GM18526 (cell line): Measurements from ENCODE around the gene IFT52.

ENCODE experiments used
- POLR2A ChIP-seq: IDR thresholded peaks from 3 replicates; pipeline ENCODE4 v1.6.1; 2011; ENCODE audit not compliant: insufficient read length; ENCODE audit errors: extremely low read depth

Gene IFT52

DNA sequence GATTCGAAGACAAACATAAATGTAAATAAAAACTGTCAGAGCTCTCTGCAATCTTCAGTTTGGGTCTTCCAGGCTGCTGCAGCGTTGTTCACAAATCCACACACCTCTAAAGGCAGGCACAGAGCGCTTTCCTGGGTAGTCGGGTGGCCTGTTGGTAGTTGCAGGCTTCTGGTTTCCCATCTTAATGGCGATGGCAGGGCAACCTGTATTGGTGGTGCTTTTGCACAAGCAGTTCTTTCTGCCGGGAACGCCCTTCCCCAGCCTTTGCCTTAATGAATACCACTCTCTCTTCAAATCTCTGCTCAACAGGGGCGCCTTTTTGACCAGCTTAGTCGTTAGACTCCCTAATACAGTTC is 723 bp upstream of the IFT52 start:
- TF ChIP-seq POLR2A, result no peak

- no peak for TF ChIP-seq POLR2A
Observed at GRCh38 chr20:43603124-43603523, 12.4 kb downstream of the IFT52 start.

DNA sequence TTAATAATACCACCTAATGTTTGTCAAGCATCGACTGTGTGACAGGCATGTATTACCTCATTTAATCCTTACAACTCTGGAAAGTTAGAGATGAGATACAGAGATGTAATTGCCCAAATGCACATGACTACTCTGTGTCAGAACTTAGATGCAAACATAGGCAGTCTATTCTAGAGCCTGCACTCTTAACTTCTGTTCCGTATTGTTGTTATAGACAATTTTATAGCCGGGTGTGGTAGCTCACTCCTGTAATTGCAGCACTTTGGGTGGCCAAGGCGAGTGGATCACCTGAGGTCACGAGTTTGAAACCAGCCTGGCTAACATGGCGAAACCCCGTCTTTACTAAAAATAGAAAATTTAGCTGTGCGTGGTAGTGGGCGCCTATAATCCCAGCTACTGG is 15.0 kb downstream of the IFT52 start:
- TF ChIP-seq POLR2A, result no peak

- TF ChIP-seq POLR2A, result no peak
Observed at GRCh38 chr20:43631598-43631997, 40.9 kb downstream of the IFT52 start.

DNA sequence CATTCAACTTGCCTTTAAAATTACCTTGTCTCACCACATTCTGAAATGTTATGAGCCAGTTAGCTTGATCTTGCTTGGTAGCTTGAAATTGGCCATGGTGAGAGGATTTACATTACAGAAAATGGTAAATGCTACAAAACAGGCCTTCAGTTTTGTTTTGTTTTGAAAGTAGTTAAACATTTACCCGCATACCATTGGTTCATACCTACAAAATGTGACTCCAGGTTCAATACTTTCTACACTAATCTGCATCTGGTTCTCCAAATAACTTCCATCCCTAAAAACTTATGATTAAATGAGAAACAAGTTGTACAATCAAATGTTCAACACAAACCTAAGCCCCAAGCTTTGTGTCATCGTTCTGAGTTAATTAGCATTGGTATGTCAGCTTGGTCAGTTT is 45.7 kb downstream of the IFT52 start:
- TF ChIP-seq POLR2A, result no peak

DNA sequence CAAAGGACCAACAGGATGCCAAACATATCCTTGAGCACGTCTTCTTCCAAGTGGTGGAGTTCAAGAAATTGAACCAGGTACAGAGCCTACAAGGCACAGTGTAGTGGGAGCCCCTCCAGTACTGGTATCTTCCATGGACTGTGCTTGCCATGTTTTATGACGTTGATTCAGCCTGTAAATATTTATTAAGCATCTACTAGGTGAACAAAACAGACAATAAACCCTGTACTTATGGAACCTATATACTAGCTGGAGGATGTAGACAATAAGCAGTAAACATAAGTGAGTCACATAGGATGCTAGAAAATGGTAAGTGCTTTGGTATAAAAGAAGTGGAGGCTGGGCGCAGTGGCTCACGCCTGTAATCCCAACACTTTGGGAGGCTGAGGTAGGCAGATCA is 51.8 kb downstream of the IFT52 start:
- TF ChIP-seq POLR2A, result no peak

DNA sequence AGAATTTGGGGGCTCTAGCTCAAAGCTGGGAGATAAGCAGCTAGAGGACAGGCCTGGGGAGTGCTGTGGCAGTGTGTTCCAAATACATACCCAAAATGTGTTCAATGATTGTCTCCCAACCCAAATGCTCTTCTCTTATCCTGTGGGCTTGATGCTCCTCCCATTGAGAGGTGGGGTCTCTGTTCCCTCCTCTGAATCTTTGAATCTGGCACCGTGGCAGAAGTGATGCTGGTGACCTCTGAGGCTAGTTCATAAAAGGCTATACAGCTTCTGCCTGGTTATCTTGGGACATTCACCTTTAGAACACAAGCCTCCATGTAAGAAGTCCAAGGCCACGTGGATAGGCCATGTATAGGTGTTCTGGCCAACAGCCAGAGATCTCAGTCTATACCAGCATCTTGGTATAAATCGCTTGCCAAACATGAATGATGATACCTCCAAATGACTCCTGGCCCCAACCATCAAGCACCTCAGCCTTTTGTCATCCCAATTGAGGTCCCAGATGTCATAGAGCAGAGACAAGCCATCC is 60.3 kb downstream of the IFT52 start:
- no peak for TF ChIP-seq POLR2A

- TF ChIP-seq POLR2A, result no peak
Observed at GRCh38 chr20:43653966-43654365, 63.2 kb downstream of the IFT52 start.

- no peak for TF ChIP-seq POLR2A
Observed at GRCh38 chr20:43655937-43656336, 65.2 kb downstream of the IFT52 start.

GRCh38 chr20:43658069-43658722 is 67.5 kb downstream of the IFT52 start:
- TF ChIP-seq POLR2A, result no peak

GRCh38 chr20:43658723-43659419 is 68.1 kb downstream of the IFT52 start:
- no peak for TF ChIP-seq POLR2A

GRCh38 chr20:43662943-43663655 is 72.4 kb downstream of the IFT52 start:
- no peak for TF ChIP-seq POLR2A

DNA sequence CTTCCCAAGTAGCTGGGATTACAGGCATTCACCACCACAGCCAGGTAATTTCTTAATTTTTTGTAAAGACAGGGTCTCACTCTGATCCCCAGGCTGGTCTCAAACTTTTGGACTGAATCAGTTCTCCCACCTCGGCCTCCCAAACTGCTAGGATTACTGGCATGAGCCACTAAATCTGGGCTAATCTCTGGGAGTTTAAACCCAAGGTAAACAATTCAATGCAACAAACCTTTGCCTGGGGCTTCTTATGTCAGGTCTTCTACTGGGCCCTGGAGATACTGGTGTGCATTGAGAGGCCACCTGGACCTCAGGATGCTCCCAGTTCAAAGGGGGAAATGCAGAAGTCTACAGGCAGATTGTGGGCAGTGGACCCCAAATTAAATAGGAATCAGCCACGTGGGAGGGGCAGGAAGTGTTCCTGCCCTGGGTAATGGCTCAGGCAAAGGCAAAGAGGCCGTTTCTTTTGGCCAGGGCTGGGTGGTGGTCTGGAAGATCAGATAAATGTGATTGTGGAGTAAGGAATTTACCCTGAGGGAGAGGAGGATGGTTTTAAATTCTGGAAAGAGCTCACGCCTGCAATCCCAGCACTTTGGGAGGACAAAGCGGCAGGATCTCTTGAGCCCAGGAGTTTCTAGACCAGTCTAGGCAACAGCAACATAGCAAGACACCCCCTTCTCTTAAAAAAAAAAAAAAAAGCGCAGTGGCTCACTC is 74.9 kb downstream of the IFT52 start:
- TF ChIP-seq POLR2A, result no peak

DNA sequence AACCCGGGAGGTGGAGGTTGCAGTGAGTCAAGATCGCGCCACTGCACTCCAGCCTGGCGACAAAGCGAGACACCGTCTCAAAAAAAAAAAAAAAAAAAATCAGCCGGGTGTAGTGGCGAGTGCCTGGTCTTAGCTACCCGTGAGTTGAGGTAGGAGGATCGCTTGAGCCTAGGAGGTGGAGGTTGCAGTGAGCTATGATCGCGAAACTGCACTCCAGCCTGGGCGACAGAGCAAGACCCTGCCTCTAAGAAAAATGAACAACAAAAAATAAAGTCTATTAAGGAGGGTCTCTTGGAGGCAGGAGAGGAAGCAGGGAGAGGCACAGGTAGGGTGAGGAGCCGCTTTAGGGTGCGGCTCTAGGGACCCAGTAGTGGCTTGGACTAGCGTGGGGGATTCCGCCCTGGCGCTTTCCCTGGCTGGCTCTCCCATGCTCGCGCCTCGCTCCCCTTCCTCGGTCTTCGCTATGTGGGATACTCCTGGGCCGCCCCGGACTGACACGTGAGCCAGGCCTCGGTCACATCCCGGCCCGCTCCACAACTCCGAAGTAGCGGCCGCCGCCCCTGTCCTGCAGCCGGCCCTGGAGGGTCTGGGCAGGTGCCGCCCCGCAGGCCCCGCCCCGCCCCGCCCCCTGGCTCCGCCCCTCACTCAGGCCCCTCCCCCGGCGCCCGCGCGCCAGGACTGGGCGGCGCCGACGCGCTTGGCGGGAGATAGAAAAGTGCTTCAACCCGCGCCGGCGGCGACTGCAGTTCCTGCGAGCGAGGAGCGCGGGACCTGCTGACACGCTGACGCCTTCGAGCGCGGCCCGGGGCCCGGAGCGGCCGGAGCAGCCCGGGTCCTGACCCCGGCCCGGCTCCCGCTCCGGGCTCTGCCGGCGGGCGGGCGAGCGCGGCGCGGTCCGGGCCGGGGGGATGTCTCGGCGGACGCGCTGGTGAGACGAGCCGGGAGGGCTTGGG is 75.9 kb downstream of the IFT52 start, which contains the start of gene MYBL2:
TSS of gene MYBL2 (plus strand) at position 739 of the 953 bp plus-strand sequence. CDS start at position 909, 170 bp downstream.
- peak; percentile 87 for TF ChIP-seq POLR2A
